VCaP (cell line): Measurements from ENCODE around the gene KRTAP19-1.

Experiments
- H3K27ac ChIP-seq: fragments of 450-650 bp; 2 replicates; pipeline ENCODE4 v1.5.1; 2017
- TF ChIP-seq, protein P1 (sequence below): fragments of 450-650 bp; conservative IDR thresholded peaks from 2 replicates; pipeline ENCODE4 v1.5.1; 2017; ENCODE audit warnings: mild to moderate bottlenecking, moderate library complexity

KRTAP19-1 gene

DNA sequence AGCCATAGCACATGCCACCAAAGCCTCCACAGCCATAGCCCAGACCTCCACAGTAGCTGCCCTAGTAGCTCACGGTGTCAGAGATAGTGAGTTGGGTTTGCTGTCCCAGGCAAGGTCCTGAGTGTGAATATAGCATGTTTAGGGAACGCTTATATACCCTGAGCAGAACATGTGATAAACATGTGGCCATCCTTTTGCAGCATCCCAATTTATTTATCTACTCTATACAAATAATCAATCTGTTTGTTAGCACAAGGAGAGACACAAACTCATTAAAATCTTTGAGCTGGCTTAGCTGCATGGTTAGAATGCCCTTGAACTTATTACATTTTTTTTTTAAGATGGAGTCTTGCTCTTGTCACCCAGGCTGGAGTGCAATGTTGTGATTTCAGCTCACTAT lies 7.2 kb upstream of the KRTAP19-1 start, which contains the start of gene KRTAP19-2:
KRTAP19-2 (minus strand) TSS at position 101 of the 400 bp plus-strand sequence; CDS start at position 13, 88 bp downstream.
- no peak within 1 kb of the TSS for H3K27ac ChIP-seq
- TF ChIP-seq, protein P1, sequence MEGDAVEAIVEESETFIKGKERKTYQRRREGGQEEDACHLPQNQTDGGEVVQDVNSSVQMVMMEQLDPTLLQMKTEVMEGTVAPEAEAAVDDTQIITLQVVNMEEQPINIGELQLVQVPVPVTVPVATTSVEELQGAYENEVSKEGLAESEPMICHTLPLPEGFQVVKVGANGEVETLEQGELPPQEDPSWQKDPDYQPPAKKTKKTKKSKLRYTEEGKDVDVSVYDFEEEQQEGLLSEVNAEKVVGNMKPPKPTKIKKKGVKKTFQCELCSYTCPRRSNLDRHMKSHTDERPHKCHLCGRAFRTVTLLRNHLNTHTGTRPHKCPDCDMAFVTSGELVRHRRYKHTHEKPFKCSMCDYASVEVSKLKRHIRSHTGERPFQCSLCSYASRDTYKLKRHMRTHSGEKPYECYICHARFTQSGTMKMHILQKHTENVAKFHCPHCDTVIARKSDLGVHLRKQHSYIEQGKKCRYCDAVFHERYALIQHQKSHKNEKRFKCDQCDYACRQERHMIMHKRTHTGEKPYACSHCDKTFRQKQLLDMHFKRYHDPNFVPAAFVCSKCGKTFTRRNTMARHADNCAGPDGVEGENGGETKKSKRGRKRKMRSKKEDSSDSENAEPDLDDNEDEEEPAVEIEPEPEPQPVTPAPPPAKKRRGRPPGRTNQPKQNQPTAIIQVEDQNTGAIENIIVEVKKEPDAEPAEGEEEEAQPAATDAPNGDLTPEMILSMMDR, result no peak

DNA sequence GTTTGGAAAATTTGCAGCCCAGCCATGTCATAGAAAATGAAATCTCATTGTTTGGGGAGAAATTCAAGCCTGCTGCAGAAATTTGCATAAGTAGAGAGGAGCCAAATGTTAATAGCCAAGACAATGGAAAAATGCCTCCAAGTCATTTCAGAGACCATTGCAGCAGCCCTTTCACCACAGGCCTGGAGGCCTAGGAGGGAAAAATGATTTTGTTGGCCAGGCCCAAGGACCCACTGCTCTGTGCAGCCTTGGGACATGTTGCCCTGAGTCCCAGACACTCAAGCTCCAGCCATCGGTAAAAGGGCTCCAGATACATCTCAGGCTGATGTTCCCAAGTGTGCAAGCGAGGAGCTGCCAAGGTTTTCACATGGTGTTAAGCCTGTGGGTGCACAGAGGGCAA lies 6.0 kb upstream of the KRTAP19-1 start:
- TF ChIP-seq, protein P1, result no peak
- H3K27ac ChIP-seq, result no peak overlapping the region

DNA sequence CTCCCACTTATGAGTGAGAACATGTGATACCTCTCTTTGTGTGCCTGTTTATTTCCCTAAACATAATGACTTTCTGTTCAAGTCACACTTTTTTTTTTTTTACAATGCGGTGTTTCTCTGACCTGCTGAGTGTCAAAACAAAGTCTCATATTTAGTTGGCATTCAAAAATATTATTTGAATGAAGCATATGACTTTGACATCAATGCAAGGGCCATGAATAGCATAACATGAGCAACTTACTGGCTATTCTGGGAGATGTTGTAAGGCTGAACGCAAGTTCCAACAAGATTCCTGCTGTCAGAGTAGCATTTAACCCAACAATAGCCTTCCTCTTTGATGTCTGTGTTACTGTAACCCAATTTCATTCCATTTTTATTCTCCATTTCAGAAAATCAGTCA lies 2.0 kb upstream of the KRTAP19-1 start:
- H3K27ac ChIP-seq, result no peak overlapping the region
- TF ChIP-seq, protein P1, result no peak

DNA sequence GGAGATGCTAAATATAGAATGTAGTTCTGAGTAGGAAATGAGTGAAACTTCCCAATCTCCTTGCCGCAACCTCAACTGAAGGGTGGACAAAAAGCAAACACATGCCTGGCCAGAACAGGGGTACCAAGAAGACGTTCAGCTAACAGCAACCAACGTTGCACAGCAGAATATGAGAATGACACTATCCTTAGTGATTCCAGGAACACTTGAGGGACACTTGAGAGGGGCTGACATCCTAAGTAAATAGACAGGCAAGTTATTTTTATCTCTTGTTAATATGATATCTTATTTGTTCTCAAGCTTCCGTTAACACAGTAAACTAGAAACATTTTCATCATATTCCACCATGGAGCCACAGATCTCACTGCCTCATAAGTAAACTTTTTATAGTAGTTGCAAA lies 908 bp downstream of the KRTAP19-1 start:
- TF ChIP-seq, protein P1, result no peak
- H3K27ac ChIP-seq, result no peak overlapping the region

DNA sequence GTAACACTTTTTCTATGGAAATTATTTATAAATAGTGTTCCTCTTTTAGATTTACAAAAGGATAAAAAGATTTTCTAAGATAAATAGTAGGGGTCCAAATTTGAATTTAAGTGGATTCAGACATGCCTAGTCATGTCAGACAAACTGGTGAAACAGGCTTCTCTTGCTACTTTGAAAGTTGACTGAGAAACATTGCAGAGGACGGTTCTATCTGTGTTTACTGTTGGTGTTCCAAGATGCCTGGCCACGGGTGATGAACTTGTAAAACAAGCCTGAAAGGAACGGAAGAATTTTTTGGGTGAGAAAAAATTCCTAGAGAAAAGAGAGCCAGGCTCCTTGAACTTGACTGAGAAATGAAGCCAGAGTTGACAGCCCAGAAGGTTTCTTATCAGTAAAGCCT lies 2.2 kb downstream of the KRTAP19-1 start:
- TF ChIP-seq, protein P1, result no peak
- no peak overlapping the region; the same call in 1 of the 2 replicates for H3K27ac ChIP-seq

DNA sequence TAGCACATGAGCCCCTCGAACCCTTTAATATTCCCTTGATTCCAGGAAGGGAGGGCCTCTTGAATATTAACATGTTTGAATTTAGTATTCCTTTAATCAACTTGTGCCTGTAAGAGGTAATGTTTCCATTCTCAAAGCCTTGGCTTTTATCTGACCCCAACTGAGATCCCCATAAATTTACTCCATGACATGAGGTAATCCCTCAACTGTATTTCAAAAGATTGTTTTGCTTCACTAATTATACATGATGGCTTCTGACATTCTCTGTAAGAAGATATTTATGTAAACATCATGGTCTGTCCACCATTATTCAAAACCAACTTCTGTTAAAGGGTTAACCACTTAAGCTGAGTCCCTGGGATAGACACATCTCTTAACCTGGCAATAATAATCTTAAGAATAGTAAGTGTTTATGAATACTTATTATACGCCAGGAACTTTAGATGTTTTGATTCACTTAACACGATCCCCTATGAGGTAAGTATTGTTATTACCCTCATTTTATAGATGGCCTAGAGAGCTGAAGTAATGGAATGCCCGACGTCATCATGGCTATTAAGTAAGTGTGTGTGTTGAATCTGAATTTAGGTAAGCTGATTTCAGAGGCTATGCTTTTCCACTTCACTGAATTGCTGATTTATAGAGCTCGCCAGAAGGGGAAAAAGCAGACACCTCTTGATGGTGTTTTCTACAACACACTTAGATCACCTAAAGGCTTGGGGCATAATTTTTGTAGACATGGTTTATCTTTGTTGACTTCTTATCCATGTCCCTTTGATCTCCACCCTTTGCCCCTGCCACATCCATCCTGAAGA lies 11.1 kb downstream of the KRTAP19-1 start:
- TF ChIP-seq, protein P1, result no peak
- no peak overlapping the region for H3K27ac ChIP-seq

DNA sequence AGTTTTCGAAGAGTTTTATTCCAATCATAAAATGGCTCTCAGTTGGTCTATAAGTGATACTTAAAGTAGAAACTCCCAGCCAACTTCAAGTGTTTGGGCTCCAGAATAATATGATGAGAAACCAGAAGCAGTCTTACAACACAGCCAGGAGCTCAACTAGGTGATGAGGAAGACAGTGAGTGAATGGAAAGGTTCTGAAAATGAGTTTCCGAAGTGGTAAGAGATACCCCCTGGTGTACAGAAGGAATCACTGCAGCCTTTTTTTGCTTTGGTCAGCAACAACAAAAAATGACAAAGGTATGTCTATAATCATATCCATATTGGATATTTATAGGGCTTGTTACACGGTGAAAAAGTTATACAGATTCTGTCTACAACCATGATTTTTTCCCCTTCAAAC lies 16.5 kb downstream of the KRTAP19-1 start:
- TF ChIP-seq, protein P1, result peak; percentile 84

More for the DNA sequence above, 16.5 kb downstream of the KRTAP19-1 start:
- H3K27ac ChIP-seq, result no peak overlapping the region
